ENCODE measurements around the gene FARS2.

The FARS2 gene

DNA sequence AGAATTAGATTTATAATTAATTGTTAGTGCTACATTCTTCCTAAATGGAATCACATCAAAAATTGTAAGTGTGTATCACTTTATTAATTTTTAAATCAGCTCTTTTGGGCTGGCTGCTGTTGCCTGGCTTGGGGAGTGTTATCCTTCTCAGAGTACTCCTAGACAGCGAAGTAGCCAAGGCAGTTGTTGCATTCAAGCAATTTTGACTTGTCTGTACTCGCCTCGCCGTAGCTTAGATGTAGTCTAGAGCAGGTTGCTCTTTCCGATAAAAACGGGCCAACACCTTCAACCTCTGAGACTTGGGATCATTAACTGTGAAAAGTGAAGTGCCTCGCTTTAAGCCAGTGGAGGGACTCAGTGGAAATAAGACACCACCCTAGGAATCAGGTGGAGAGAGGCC is 151.3 kb downstream of the FARS2 start:
- Histone ChIP-seq H3K4me3 (ENCODE audit: low read depth, low read length) (no peak overlapping the region), H3K9me3 (ENCODE audit: control insufficient read depth, insufficient read depth, low read depth, low read length) (no peaks in the 10 kb centered on the region; the same call in 1 of the 2 replicates), H3K36me3 (ENCODE audit: control insufficient read depth in 2 of 2, insufficient read depth in 1 of 2, low read length in 2 of 2) (no peaks in the 10 kb centered on the region), H3K4me1 (ENCODE audit: control insufficient read depth, insufficient read depth, low read length) (peaks cover 2% of the 10 kb centered on the region; the same call in 1 of the 2 replicates), H3K27ac (ENCODE audit: extremely low read depth, low read depth, low read length) (no peak overlapping the region)
- CTCF ChIA-PET, result interaction anchor here (1.0 kb wide), 1 partner anchor 11 kb away, joined by 5 read pairs; no protein-coding TSS in a partner anchor
- no peak for TF ChIP-seq ZSCAN30 (tag by site-specific recombination; IDR thresholded peaks at IDR 0.05)
- no peak for TF ChIP-seq ZNF629 (tag by site-specific recombination; IDR thresholded peaks at IDR 0.05)
- POLR2A ChIA-PET, result no interaction called here

DNA sequence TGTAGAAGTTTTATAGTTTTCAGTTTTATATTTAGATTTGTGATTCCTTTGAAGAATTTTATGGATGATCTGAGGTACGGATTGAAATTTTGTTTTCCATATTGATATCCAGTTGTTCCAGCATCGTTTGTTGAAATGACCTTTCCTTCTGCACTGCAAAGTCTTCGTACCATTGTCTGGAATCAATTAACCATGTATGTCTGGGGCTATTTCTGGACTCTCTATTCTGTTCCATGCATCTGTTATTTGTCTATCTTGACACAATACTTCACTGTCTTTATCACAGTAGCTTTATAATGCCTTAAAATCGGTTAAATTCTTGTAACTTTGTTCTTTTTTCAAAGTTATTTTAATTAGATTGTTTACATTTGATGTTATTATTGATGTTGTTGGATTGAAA is 154.9 kb downstream of the FARS2 start:
- H3K9me3 ChIP-seq (ENCODE audit: control insufficient read depth, insufficient read depth, low read depth, low read length), result no peaks in the 10 kb centered on the region; the same call in 1 of the 2 replicates
- no peak overlapping the region for H3K27ac ChIP-seq (ENCODE audit: extremely low read depth, low read depth, low read length)
- no peak for TF ChIP-seq ZNF24 (tag by site-specific recombination; IDR thresholded peaks at IDR 0.05)
- TF ChIP-seq, protein P1, sequence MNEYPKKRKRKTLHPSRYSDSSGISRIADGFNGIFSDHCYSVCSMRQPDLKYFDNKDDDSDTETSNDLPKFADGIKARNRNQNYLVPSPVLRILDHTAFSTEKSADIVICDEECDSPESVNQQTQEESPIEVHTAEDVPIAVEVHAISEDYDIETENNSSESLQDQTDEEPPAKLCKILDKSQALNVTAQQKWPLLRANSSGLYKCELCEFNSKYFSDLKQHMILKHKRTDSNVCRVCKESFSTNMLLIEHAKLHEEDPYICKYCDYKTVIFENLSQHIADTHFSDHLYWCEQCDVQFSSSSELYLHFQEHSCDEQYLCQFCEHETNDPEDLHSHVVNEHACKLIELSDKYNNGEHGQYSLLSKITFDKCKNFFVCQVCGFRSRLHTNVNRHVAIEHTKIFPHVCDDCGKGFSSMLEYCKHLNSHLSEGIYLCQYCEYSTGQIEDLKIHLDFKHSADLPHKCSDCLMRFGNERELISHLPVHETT (tag by site-specific recombination; IDR thresholded peaks at IDR 0.05), result no peak
- no peak for TF ChIP-seq ZNF558 (tag by site-specific recombination; IDR thresholded peaks at IDR 0.05)
- no peak for TF ChIP-seq ZNF830 (tag by site-specific recombination; IDR thresholded peaks at IDR 0.05; ENCODE audit: low read depth)
- no peak for TF ChIP-seq ZNF433 (tag by site-specific recombination; IDR thresholded peaks at IDR 0.05; ENCODE audit: low read depth)
- no peak for TF ChIP-seq ZNF416 (tag by site-specific recombination; IDR thresholded peaks at IDR 0.05)
- TF ChIP-seq, protein P2, sequence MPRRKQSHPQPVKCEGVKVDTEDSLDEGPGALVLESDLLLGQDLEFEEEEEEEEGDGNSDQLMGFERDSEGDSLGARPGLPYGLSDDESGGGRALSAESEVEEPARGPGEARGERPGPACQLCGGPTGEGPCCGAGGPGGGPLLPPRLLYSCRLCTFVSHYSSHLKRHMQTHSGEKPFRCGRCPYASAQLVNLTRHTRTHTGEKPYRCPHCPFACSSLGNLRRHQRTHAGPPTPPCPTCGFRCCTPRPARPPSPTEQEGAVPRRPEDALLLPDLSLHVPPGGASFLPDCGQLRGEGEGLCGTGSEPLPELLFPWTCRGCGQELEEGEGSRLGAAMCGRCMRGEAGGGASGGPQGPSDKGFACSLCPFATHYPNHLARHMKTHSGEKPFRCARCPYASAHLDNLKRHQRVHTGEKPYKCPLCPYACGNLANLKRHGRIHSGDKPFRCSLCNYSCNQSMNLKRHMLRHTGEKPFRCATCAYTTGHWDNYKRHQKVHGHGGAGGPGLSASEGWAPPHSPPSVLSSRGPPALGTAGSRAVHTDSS (tag by site-specific recombination; IDR thresholded peaks at IDR 0.05), result no peak
- TF ChIP-seq ZNF184 (tag by site-specific recombination; IDR thresholded peaks at IDR 0.05), result no peak
- TF ChIP-seq, protein P3, sequence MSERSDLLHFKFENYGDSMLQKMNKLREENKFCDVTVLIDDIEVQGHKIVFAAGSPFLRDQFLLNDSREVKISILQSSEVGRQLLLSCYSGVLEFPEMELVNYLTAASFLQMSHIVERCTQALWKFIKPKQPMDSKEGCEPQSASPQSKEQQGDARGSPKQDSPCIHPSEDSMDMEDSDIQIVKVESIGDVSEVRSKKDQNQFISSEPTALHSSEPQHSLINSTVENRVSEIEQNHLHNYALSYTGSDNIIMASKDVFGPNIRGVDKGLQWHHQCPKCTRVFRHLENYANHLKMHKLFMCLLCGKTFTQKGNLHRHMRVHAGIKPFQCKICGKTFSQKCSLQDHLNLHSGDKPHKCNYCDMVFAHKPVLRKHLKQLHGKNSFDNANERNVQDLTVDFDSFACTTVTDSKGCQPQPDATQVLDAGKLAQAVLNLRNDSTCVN (tag by site-specific recombination; optimal IDR thresholded peaks at IDR 0.05), result no peak
- TF ChIP-seq ZNF175 (tag by site-specific recombination; IDR thresholded peaks at IDR 0.05), result no peak
- TF ChIP-seq TRIM28 (IDR thresholded peaks at IDR 0.05; ENCODE audit: borderline replicate concordance, low read length), result no peak
- TF ChIP-seq, protein P4, sequence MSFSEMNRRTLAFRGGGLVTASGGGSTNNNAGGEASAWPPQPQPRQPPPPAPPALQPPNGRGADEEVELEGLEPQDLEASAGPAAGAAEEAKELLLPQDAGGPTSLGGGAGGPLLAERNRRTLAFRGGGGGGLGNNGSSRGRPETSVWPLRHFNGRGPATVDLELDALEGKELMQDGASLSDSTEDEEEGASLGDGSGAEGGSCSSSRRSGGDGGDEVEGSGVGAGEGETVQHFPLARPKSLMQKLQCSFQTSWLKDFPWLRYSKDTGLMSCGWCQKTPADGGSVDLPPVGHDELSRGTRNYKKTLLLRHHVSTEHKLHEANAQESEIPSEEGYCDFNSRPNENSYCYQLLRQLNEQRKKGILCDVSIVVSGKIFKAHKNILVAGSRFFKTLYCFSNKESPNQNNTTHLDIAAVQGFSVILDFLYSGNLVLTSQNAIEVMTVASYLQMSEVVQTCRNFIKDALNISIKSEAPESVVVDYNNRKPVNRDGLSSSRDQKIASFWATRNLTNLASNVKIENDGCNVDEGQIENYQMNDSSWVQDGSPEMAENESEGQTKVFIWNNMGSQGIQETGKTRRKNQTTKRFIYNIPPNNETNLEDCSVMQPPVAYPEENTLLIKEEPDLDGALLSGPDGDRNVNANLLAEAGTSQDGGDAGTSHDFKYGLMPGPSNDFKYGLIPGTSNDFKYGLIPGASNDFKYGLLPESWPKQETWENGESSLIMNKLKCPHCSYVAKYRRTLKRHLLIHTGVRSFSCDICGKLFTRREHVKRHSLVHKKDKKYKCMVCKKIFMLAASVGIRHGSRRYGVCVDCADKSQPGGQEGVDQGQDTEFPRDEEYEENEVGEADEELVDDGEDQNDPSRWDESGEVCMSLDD (tag by site-specific recombination; IDR thresholded peaks at IDR 0.05), result no peak
- TF ChIP-seq, protein P5, sequence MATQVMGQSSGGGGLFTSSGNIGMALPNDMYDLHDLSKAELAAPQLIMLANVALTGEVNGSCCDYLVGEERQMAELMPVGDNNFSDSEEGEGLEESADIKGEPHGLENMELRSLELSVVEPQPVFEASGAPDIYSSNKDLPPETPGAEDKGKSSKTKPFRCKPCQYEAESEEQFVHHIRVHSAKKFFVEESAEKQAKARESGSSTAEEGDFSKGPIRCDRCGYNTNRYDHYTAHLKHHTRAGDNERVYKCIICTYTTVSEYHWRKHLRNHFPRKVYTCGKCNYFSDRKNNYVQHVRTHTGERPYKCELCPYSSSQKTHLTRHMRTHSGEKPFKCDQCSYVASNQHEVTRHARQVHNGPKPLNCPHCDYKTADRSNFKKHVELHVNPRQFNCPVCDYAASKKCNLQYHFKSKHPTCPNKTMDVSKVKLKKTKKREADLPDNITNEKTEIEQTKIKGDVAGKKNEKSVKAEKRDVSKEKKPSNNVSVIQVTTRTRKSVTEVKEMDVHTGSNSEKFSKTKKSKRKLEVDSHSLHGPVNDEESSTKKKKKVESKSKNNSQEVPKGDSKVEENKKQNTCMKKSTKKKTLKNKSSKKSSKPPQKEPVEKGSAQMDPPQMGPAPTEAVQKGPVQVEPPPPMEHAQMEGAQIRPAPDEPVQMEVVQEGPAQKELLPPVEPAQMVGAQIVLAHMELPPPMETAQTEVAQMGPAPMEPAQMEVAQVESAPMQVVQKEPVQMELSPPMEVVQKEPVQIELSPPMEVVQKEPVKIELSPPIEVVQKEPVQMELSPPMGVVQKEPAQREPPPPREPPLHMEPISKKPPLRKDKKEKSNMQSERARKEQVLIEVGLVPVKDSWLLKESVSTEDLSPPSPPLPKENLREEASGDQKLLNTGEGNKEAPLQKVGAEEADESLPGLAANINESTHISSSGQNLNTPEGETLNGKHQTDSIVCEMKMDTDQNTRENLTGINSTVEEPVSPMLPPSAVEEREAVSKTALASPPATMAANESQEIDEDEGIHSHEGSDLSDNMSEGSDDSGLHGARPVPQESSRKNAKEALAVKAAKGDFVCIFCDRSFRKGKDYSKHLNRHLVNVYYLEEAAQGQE (tag by site-specific recombination; IDR thresholded peaks at IDR 0.05), result no peak
- no peak for TF ChIP-seq ZNF404 (tag by site-specific recombination; IDR thresholded peaks at IDR 0.05)
- TF ChIP-seq ZNF48 (tag by site-specific recombination; IDR thresholded peaks at IDR 0.05), result no peak
- no peak for TF ChIP-seq ZNF621 (tag by site-specific recombination; IDR thresholded peaks at IDR 0.05)
- H3K4me3 ChIP-seq (ENCODE audit: low read depth, low read length), result no peak overlapping the region
- ChIA-PET POLR2A (no interaction called here), CTCF (interaction anchor here (1.3 kb wide), 1 partner anchor 55 kb away, joined by 3 read pairs; no protein-coding TSS in a partner anchor)
- no peaks in the 10 kb centered on the region for H3K36me3 ChIP-seq (ENCODE audit: control insufficient read depth in 2 of 2, insufficient read depth in 1 of 2, low read length in 2 of 2)
- H3K4me1 ChIP-seq (ENCODE audit: control insufficient read depth, insufficient read depth, low read length), result peaks cover under 1% of the 10 kb centered on the region; the same call in 1 of the 2 replicates
